ENCODE results near the gene KLC4.
"Not testable (repeated sequence)": the region's sequence is repeated elsewhere in the genome, so short reads cannot be mapped to it uniquely, and the experiment has no call there.

The KLC4 gene

DNA sequence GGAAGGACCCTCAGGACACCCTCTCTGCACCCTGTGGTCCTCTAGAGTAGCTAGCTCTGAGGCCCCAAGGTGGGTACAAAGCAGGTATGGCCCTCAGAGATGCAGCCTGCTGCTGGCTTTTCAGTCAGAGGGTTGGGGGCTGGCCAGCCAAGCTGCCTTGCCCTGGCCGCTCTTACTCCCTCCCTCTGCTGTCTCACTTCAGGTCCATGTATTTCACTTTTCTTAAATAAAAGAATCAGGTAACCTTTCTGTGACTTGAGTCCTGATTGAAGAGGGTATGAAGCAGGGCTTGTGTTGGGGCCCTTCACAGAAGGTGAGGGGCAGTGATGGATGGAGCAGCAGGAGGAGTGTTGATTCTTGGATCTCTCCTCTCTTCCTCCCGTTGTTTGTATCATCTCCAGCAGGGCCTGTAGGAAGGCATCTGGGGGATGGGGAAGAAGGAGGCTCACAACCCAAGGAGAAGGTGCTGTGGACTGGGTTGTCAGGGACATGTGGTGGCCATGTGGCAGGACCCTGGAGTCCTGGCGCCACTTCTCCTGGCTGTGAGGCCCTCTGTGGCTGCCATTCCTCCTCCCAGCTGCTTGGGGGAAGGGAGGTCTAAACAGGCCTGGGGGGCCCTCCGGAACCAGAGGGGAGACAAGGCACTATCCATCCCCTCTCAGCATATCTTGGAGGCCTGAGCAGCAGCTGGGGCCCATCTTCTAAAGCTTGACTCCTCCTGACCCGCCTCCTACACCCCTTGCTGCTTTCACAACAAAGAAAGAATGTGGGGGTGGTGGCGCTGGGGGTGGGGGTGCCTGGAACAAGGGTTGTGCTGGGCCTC is 15.6 kb downstream of the KLC4 start:
- no peak for DNase-seq

DNA sequence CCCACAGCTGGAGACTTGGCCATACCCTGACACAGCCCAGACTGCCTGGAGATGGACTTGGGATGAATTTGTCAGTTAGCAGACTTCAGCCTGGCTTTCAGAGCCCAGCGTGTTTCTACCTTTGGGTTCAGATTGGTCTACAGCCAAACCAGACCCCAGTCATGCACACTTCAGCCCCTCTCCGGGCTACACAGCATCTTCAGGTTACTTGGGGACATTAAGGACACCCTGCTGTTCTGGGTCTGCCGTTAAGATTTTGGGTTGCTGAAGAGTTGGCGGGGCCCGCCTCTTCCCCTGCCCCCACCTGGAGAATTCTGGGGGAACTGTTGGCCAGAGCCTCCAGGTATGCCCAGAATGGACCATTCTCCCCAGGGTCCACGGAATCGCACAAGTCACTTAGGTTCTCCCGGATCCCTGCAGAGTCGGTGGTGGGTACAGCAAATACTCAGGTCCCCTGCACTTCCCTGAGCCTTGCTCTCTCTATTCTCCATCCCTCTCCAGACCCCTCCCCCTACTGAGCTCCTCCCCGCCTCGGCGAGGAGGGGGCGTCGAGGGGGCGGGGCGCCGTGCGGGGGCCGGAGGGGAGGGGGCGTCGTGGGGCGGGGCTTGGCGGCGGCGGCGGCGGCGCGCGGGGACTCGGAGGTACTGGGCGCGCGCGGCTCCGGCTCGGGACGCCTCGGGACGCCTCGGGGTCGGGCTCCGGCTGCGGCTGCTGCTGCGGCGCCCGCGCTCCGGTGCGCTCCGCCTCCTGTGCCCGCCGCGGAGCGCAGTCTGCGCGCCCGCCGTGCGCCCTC is 16.4 kb downstream of the KLC4 start, which contains the start of gene PTK7:
PTK7 (plus strand) TSS at position 645 of the 794 bp plus-strand sequence. CDS start 175 bp downstream, outside the sequence.
- no peak for DNase-seq

DNA sequence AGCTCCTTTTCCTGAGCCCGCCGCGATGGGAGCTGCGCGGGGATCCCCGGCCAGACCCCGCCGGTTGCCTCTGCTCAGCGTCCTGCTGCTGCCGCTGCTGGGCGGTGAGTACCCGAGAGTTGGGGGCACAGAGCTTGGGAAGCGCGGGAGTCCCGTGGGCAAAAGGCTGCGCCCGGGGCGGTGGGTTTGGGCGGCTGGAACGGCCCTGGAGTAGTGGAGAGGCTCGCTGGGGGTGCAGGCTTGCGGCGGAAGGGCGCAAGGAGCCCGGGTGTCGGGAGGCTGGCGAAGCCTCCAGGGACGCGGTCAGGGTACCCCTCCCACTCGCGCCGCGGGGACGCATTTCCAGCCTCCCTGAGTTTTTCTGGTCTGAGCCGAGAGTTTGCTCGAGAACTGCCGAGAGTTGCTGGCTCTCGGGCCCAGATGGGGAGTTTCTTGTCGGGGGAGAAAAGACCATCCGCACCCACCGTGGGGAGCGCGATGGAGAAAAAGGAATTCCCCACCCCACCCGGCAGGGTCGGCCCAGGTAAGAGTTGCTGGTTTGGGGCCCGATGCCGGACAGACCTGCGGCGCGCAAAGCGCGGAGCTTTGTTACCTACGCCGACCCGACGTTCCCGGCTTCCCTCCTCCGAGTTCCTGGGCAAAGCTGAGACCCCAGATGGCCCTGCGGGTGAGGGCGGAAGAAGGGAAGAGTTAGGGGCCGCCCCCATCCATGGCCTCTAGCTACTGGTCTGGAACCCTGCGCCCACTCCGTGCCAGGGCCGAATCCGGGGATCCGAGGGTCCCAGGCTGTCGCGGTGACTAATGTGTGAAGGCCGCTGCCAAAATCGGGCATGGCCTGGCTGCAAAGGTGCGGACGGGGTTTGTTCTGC is 17.3 kb downstream of the KLC4 start:
- no peak for DNase-seq

DNA sequence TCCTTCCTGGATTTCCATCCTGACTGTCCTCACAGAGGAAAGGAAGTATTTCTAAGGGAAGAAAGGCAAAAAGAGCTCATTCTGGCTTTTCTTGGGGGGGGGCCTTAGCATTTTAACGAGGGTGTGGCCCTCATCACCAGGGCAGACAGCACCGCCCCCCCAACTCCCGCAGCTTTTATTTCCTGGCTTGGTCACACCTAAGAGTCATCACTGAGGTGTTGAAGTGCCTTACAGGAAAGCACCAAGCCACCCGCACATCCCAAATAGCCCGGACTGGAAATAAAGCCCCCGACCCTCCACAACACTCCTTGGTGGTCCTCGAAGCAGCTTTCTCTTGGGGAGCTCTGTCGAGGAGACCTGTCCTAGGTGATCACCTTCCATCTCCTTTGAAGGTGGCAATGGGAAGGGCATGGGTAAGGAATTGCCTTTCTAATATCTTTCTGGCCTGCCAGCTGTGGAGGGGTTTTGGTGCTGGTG is 17.9 kb downstream of the KLC4 start:
- DNase-seq, result no peak

DNA sequence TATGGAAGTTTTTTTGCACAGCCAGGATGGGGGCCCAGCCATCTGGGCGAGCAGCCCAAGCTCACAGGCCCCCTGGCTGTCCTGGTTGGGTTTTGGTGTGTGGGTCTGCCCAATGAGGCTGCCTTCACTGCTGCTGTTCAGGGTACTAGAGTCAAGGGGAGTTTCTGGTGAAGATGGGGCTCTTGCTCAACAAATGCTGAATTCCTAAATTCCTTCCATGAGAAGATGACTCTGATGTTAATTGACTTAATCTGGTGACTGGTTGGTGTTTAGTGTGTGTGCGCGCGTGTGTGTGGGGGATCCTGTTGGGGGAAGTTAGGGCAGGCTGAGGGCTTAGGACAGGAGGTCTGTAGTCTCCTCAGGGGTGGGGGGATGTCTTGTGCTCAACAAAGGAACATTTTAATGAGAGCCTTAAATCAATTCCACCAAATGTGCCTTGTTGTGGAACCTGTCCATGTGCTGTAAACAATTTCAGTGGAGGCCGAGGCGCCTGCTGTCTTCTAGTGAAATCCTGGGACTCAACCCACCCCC is 18.6 kb downstream of the KLC4 start:
- no peak for DNase-seq

DNA sequence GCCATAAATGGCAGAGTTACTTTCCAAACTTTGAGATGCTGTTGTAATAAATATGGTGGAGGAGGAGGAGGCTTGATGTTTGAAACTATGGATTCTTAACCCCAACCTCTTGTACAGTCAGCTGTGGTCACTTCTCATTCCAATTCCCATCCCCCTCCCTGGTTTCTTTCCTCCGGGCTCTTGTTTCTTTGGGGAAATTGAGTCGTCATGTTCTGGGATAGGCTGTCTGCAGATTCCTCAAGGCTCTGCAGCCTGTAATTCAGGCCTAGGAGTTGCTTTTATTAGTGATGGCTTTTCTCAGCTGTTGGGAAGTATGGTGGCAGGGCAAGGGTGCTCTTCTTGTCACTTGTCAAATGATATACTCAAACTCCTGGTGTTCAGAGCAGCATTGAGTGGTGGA is 19.3 kb downstream of the KLC4 start:
- no peak for DNase-seq

DNA sequence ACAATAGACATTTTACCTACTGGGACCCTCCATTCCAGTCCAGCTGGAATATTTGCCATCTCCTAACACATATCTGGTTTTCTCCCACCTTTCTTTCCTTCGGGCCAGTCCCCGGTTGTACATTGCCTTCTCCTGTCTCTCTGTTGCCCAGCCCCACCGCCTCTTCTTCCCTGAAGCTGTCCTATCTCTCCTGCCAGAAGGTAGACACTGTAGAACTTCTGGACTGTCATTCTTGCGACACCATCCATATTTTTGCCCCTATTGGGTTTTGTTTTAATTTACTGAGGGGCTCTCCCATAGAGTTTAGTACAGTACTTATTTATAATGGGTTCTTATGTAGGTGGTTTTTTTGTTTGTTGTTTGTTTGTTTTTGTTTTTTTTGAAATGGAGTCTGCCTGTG is 21.6 kb downstream of the KLC4 start:
- DNase-seq, result no peak

DNA sequence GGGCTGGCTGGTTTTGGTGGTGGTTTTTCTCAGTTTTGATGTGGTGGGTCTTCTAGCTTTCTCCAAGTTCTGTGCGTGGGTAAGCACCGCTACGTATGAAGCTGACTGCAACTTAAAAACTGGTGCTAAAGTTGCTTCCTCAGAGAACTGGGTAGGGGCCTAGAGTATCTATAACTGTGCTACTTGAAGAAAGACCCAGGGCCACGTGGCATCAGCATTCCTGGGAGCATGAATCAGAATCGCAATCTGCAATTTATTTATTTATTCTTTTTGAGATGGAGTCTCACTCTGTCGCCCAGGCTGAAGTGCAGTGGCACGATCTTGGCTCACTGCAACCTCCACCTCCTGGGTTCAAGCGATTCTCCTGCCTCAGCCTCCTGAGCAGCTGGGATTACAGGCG is 22.5 kb downstream of the KLC4 start:
- not testable (repeated sequence) for DNase-seq

DNA sequence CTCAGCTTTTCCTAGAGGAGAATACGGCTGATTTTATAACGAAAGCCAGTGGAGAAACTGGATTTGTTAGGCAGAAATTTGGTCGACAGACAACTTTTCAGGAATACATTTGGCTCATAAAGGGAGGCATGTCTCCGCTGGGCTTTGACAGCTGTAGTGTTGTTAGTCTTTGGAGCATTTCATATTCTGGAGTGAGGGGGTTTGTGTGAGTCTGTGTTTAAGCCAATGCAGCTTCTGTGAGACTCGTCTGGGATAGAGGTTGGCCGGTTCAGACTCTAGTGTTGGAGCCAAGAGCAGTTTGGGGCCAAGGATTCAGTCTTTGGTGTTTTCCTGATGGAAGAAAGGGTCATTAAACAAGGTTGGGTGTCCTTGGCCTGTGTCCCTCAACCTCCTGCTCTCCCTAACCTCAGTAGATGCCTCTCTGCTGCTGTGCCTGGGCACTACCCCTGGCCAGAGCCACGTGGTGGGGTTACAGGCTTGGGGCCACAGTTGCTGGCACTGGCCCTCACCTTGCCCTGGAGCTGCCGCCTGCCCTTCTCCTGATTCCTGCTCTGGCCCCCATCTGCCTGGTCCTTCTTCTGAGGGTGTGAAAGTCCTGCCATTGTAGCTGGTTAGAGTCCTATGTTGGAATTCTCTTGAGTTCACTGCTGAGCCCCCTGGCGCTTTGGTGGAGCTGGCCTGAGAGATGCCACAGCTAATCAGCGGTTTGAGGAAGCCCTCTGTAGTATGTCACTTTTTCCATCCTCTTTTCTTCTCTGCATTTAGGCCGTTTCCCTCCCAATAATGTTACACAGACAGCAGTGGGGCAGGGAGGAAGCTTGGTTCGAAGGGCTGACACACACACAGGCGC is 23.6 kb downstream of the KLC4 start:
- DNase-seq, result no peak

DNA sequence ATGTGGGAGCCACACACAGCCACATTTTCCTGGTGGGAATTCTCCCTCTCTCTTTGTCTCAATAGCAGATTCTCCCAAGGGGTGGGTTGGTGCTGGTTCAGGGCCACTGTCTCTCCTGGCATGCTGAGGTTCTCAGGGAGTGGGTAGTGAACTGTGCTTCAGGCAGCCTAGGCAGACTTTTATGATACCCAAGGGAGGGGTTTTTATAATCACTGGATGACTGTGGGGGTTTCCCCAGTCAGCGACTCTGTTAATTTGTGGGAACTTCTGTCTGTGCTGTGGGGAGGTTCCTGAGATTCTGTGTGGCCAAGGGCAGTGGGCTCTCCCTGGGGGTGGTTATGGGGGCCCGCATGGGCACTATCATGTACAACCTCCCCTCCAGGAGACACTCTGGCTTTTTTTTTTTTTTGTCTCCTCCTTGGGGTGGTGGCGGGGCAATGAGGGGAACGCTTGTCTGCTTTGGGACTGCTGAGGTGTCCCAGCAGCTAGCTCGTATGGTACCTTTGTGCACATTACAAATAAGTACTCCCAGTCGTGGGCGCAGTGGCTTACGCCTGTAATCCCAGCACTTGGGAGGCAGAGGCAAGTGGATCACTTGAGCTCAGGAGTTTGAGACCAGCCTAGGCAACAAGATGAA is 26.7 kb downstream of the KLC4 start:
- DNase-seq, result no peak

DNA sequence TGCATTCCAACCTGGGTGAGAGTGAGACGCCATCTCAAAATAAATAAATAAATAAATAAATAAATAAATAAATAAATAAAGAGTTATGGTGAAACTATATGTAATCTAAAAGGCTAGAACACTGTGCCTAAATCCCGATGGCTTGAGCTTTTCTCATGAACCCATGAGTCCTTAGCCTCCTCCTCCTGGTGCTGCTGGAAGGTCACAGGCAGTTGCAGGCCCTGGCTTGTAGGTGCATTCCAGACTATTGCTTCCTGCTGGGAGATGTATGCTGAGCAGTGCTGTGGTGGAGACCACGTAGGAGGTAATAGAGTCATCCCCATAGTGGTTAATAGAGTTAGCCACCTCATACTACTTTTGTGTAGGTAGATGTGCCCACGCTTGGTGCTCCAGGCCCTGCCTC is 29.2 kb downstream of the KLC4 start:
- no peak for DNase-seq

DNA sequence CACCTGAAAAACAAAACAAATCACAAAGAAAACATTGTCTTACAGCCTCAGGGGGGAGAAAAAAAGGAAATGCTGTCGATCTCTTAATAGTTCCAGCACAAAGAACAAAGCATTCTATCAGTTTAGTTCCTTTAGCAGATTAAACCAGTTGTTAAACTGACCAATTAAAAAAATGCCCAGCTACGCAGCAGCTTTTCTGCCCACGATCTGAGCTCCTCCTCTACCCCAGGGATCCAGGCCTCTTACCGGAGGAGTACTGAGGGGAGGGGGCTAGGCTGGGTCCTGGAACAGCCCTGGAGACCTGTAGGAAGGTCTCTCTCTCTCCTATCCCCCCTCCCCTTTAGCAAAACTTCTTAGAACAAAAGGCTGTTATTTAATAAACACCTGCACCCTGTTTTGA is 30.0 kb downstream of the KLC4 start:
- no peak for DNase-seq

DNA sequence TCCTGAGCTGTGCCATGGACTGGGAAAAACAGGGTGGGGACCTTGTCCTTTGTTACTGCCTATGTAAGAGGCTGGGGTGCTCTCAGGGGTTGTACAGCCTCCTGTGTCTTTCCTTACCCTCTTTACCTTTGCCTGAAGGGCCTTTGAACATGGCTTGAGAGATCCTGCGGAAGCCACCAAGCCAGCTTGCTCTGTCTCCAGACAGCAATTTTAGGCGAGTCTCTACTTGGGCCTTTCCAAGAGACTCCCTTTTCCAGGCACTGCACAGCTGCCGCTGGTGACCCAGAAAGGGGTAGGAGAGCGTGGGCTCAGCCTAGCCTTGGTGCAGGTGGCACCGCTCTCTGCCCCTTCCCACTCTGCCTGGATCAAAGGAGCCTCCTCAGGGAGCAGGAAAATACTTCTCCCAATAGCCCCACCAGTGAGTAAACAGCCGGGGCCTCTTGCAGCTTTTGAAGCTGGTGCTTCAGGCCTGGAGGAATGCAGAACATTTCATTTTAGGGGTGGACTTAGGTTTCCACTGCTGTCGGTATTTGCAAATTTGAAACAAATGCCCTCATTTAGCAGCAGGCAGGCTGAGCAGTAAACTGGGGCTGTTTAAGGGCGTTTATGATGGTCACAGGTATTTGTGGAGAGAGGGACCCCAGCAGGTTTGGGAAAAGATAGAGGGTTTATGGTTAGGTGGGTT is 30.6 kb downstream of the KLC4 start:
- no peak for DNase-seq

DNA sequence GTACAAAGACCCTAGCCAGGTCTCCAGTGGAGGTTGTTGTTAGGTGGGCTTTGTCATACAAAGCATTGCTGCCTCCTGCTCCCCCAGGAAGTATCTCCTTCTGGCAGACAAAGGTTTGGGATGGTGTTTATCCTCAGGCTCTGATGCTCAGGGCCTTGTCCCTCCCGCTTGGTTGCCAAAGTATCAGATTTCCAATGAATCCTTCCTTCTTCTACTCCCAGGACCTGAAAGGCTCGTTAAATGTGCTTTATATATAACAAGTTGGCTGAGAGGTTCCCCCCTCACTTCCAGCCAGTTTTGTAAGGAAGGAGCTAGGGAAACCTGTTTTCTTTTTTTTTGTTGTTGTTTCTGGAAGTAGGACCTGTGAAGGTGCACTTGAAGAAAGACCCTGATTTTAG is 31.1 kb downstream of the KLC4 start:
- no peak for DNase-seq

DNA sequence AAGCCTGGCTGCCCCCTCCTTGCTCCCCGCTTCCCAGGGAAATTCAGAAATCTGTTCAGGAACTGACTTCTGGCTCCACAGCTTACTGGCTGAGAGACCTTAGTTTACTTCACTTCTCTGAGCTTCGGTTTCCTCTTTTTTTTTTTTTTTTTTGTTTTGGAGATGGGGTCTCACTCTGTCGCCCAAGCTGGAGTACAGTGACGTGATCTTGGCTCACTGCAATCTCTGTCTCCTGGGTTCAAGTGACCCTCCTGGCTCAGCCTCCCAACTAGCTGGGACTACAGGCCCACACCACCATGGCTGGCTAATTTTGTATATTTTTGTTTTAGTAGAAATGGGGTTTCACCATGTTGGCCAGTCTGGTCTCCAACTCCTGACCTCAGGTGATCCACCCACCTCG is 31.6 kb downstream of the KLC4 start:
- no peak for DNase-seq

DNA sequence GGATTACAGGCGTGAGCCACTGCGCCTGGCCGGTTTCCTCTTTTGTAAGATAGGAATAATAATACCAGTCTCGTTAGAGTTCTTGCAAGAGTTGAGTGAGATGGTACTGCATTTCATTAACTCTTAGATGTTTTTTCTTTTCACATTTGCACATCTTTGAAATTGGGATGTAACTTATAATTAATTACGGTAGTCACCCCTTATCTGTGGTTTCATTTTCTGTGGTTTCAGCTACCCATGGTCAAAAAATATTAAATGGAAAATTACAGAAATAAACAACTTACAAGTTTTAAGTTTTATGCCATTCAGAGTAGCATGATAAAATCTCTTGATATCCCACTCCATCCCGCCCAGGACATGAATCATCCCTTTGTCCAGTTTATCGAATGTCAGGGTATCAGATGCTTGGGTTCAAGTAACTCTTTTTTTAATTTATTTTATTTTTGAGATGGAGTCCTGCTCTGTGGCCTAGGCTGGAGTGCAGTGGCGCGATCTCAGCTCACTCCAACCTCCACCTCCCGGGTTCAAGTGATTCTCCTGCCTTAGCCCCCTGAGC is 32.1 kb downstream of the KLC4 start:
- DNase-seq, result no peak

DNA sequence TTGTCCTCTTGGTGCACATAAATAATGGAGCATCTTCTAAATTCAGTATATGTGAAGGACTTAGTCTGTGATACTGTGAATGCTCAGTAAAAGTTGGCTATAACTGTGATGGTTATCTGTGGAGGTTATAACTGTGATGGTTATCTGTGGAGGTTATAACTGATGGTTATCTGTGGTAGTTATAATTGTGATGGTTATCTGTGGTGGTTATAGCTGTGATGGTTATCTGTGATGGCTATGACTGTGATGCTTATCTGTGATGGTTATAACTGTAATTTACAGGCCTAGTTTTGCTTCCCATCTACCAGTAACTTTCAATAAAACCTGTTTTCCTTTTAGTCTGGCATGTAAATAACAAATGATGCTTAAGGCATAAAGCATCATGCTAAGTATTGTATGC is 33.2 kb downstream of the KLC4 start:
- DNase-seq, result no peak

DNA sequence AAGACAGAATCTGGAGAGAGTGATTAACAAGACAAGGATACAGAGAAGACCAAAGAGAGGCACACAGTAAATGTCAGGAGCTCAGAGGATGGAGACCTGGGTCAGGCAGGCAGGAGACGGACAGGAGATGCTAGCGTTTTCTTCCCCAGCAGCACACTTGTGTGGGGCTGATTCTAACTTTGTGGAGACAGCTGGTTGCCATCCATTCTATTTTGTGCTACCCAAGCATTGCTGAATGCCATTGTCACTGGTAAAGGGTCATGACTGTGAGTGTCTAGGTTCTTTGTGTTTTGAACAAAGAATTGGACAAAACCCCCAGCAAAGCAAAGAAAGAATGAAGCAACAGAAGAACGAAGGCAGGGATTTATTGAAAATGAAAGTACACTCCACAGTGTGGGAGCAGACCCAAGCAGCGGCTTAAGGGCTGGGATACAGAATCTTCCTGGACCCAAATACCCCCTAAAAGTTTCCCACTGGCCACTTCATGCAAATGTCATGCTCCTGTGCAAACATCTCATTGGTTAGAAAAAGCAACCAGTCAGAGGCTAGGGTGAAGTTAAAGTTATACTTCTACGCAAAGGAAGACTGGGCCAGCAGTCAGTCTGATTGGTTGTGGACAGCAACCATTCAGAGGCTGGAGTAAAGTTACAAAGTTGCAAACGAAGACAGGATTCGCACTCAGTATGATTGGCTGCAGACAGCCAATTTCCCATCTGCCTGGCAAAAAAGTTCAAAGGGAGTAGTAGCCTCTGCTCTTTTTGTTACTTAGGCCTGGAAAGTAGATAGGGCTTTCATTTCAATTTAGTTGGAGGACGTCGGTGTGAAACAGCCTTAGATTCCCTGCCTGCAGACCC is 34.2 kb downstream of the KLC4 start:
- no peak for DNase-seq

DNA sequence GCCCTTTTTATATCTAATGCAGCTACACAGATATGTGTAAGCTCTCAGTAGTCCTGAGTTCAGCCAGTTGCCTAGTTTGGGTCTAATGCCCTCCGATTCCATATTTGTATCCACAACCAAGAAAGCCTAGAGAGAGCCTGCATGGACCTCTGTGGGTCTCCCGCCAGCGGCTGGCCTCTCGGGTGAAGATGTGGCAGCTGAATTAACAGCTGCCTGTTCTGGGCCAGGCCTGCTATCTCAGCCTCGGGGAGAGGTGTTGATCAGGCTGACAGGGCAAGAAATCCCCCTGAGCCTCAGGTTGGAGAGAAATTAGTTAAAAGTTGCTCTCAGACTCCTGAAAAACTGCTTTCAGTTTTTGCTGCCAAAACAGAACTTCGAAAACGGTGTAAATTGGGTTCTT is 36.5 kb downstream of the KLC4 start:
- no peak for DNase-seq

Data from AML-193 (cell line).